ENCODE measurements around the gene TPRG1. TPM values are rescaled to one million over a fixed set of nuclear protein-coding genes. Genes with fewer than 3 reads are reported as not detected.

TPRG1 gene
- total and polyA plus RNA-seq, 9 of the 15 experiments (the other 6 are each of a cell fraction or from before 2014, with no cell fraction given) = 0.01 TPM; not detected in 8

- no peaks in the 10 kb centered on the region for H3K9me3 ChIP-seq (replicated peaks; ENCODE audit: control insufficient read depth, insufficient read depth, low read depth, low read length)
- in situ Hi-C loops (cut with MboI) = no loop called here
- no peak overlapping the region for H3K4me2 ChIP-seq (ENCODE audit: insufficient read depth, low read length)
- no peak for FAIRE-seq
- no peak for DNase-seq (ENCODE audit: extremely low read depth in 1 of 4, low spot score in 3 of 4)
- intact Hi-C loops (cut with micrococcal nuclease) = no loop called here
- no peak overlapping the region for H3K4me3 ChIP-seq
- POLR2A ChIA-PET = no interaction called here
- H3K4me1 ChIP-seq (replicated peaks in 1 of 2; ENCODE audit: control insufficient read depth in 2 of 2, insufficient read depth in 2 of 2, low read length in 2 of 2) = no peaks in the 10 kb centered on the region
- H2AFZ ChIP-seq (ENCODE audit: low read depth, low read length) = no peak overlapping the region
- no peak for TF ChIP-seq CEBPZ (IDR thresholded peaks at IDR 0.05; ENCODE audit: borderline replicate concordance, low read depth, low read length)
- no peak for TF ChIP-seq BRD4 (IDR thresholded peaks at IDR 0.05)
- no peak for TF ChIP-seq NCOA4 (IDR thresholded peaks at IDR 0.05; ENCODE audit: partially characterized antibody)
- no peak for TF ChIP-seq ZBTB5 (IDR thresholded peaks at IDR 0.05)
- TF ChIP-seq ZKSCAN3 (CRISPR knock-in tag; IDR thresholded peaks at IDR 0.05) = no peak
- TF ChIP-seq MCM5 (IDR thresholded peaks at IDR 0.05; ENCODE audit: low read depth) = no peak
- TF ChIP-seq GMEB1 (CRISPR knock-in tag; IDR thresholded peaks at IDR 0.05) = no peak
- TF ChIP-seq BMI1 (IDR thresholded peaks at IDR 0.05; ENCODE audit: low read length) = no peak
- no peak for TF ChIP-seq IRF1 (CRISPR knock-in tag; IDR thresholded peaks at IDR 0.05; ENCODE audit: borderline replicate concordance)
- no peak for TF ChIP-seq TRIM24 (IDR thresholded peaks at IDR 0.05)
- H3K36me3 ChIP-seq (ENCODE audit: control insufficient read depth, insufficient read depth, low read length) = no peaks in the 10 kb centered on the region
- no peaks in the 10 kb centered on the region for H4K20me1 ChIP-seq (replicated peaks; ENCODE audit: control insufficient read depth, insufficient read depth, low read length)
- no peaks in the 10 kb centered on the region for H3K79me2 ChIP-seq (ENCODE audit: control insufficient read depth, insufficient read depth, low read length)
- H3K27me3 ChIP-seq (ENCODE audit: control insufficient read depth in 2 of 2, insufficient read depth in 2 of 2, low read length in 2 of 2) = no peaks in the 10 kb centered on the region
- H3K27ac ChIP-seq (ENCODE audit: extremely low read depth, low read depth, low read length) = no peak overlapping the region
- CTCF ChIA-PET (ENCODE audit: low intra/inter-chr PET ratio) = no interaction called here
- ATAC-seq = no peak
- no peaks in the 10 kb centered on the region for H3K9me1 ChIP-seq (ENCODE audit: control insufficient read depth, insufficient read depth, low read length)
- no peak overlapping the region for H3K9ac ChIP-seq (ENCODE audit: insufficient read depth in 1 of 2, low read depth in 2 of 2, low read length in 2 of 2)
- BruUV-seq (replicated peaks) = no TSS peak
- WGBS (ENCODE audit: insufficient coverage, low coverage, missing lambda C conversion rate) = 1% methylated on average over 5 of the region's 5 CpGs
Observed at GRCh38 chr3:189353318-189353965, 181.7 kb downstream of the TPRG1 start.

Data from K562 (cell line).